Measurements from ENCODE around the gene VWDE.

Gene VWDE

GRCh38 chr7:12360948-12361347 is 42.7 kb downstream of the VWDE start:
- Histone ChIP-seq H3K4me3 (ENCODE audit: low read length) (no peak overlapping the region), H3K27me3 (ENCODE audit: control insufficient read depth, insufficient read depth, low read length) (no peaks in the 10 kb centered on the region), H3K9me3 (ENCODE audit: control insufficient read depth, low read length) (no peaks in the 10 kb centered on the region), H3K9ac (ENCODE audit: low read length) (no peak overlapping the region), H3K4me1 (ENCODE audit: control insufficient read depth, insufficient read depth, low read length) (no peaks in the 10 kb centered on the region), H3K36me3 (ENCODE audit: control insufficient read depth, insufficient read depth, low read length) (no peaks in the 10 kb centered on the region)

GRCh38 chr7:12358694-12359093 is 45.0 kb downstream of the VWDE start:
- H3K9ac ChIP-seq (ENCODE audit: low read length): no peak overlapping the region
- H3K4me3 ChIP-seq (ENCODE audit: low read length): no peak overlapping the region
- no peaks in the 10 kb centered on the region for H3K27me3 ChIP-seq (ENCODE audit: control insufficient read depth, insufficient read depth, low read length)
- no peaks in the 10 kb centered on the region for H3K9me3 ChIP-seq (ENCODE audit: control insufficient read depth, low read length)
- no peaks in the 10 kb centered on the region for H3K36me3 ChIP-seq (ENCODE audit: control insufficient read depth, insufficient read depth, low read length)
- no peaks in the 10 kb centered on the region for H3K4me1 ChIP-seq (ENCODE audit: control insufficient read depth, insufficient read depth, low read length)

GRCh38 chr7:12357508-12357907 is 46.2 kb downstream of the VWDE start:
- Histone ChIP-seq H3K27me3 (ENCODE audit: control insufficient read depth, insufficient read depth, low read length) (no peaks in the 10 kb centered on the region), H3K36me3 (ENCODE audit: control insufficient read depth, insufficient read depth, low read length) (no peaks in the 10 kb centered on the region), H3K9me3 (ENCODE audit: control insufficient read depth, low read length) (no peaks in the 10 kb centered on the region), H3K9ac (ENCODE audit: low read length) (no peak overlapping the region), H3K4me1 (ENCODE audit: control insufficient read depth, insufficient read depth, low read length) (no peaks in the 10 kb centered on the region), H3K4me3 (ENCODE audit: low read length) (no peak overlapping the region)

GRCh38 chr7:12351843-12352242 is 51.8 kb downstream of the VWDE start:
- Histone ChIP-seq H3K4me3 (ENCODE audit: low read length) (no peak overlapping the region), H3K27me3 (ENCODE audit: control insufficient read depth, insufficient read depth, low read length) (no peaks in the 10 kb centered on the region), H3K9ac (ENCODE audit: low read length) (no peak overlapping the region), H3K36me3 (ENCODE audit: control insufficient read depth, insufficient read depth, low read length) (no peaks in the 10 kb centered on the region), H3K9me3 (ENCODE audit: control insufficient read depth, low read length) (no peaks in the 10 kb centered on the region), H3K4me1 (ENCODE audit: control insufficient read depth, insufficient read depth, low read length) (no peaks in the 10 kb centered on the region)

- no peaks in the 10 kb centered on the region for H3K9me3 ChIP-seq (ENCODE audit: control insufficient read depth, low read length)
- no peak overlapping the region for H3K4me3 ChIP-seq (ENCODE audit: low read length)
- no peaks in the 10 kb centered on the region for H3K27me3 ChIP-seq (ENCODE audit: control insufficient read depth, insufficient read depth, low read length)
- no peaks in the 10 kb centered on the region for H3K4me1 ChIP-seq (ENCODE audit: control insufficient read depth, insufficient read depth, low read length)
- H3K9ac ChIP-seq (ENCODE audit: low read length): no peak overlapping the region
- no peaks in the 10 kb centered on the region for H3K36me3 ChIP-seq (ENCODE audit: control insufficient read depth, insufficient read depth, low read length)
These were observed 52.7 kb downstream of the VWDE start for GRCh38 chr7:12350971-12351370.

GRCh38 chr7:12337095-12337494 is 66.6 kb downstream of the VWDE start:
- Histone ChIP-seq H3K27me3 (ENCODE audit: control insufficient read depth, insufficient read depth, low read length) (no peaks in the 10 kb centered on the region), H3K9ac (ENCODE audit: low read length) (no peak overlapping the region), H3K4me1 (ENCODE audit: control insufficient read depth, insufficient read depth, low read length) (no peaks in the 10 kb centered on the region), H3K36me3 (ENCODE audit: control insufficient read depth, insufficient read depth, low read length) (no peaks in the 10 kb centered on the region), H3K4me3 (ENCODE audit: low read length) (no peak overlapping the region), H3K9me3 (ENCODE audit: control insufficient read depth, low read length) (no peaks in the 10 kb centered on the region)

GRCh38 chr7:12328888-12329770 is 74.5 kb downstream of the VWDE start:
- Histone ChIP-seq H3K9me3 (ENCODE audit: control insufficient read depth, low read length) (no peaks in the 10 kb centered on the region), H3K36me3 (ENCODE audit: control insufficient read depth, insufficient read depth, low read length) (no peaks in the 10 kb centered on the region), H3K4me1 (ENCODE audit: control insufficient read depth, insufficient read depth, low read length) (no peaks in the 10 kb centered on the region), H3K4me3 (ENCODE audit: low read length) (no peak overlapping the region), H3K9ac (ENCODE audit: low read length) (no peak overlapping the region), H3K27me3 (ENCODE audit: control insufficient read depth, insufficient read depth, low read length) (no peaks in the 10 kb centered on the region)

GRCh38 chr7:12327922-12328321 is 75.7 kb downstream of the VWDE start:
- Histone ChIP-seq H3K9ac (ENCODE audit: low read length) (no peak overlapping the region), H3K9me3 (ENCODE audit: control insufficient read depth, low read length) (no peaks in the 10 kb centered on the region), H3K4me3 (ENCODE audit: low read length) (no peak overlapping the region), H3K27me3 (ENCODE audit: control insufficient read depth, insufficient read depth, low read length) (no peaks in the 10 kb centered on the region), H3K4me1 (ENCODE audit: control insufficient read depth, insufficient read depth, low read length) (no peaks in the 10 kb centered on the region), H3K36me3 (ENCODE audit: control insufficient read depth, insufficient read depth, low read length) (no peaks in the 10 kb centered on the region)

- Histone ChIP-seq H3K27me3 (ENCODE audit: control insufficient read depth, insufficient read depth, low read length) (no peaks in the 10 kb centered on the region), H3K9me3 (ENCODE audit: control insufficient read depth, low read length) (no peaks in the 10 kb centered on the region), H3K9ac (ENCODE audit: low read length) (no peak overlapping the region), H3K4me3 (ENCODE audit: low read length) (no peak overlapping the region), H3K4me1 (ENCODE audit: control insufficient read depth, insufficient read depth, low read length) (no peaks in the 10 kb centered on the region), H3K36me3 (ENCODE audit: control insufficient read depth, insufficient read depth, low read length) (no peaks in the 10 kb centered on the region)
These were observed 78.0 kb downstream of the VWDE start for GRCh38 chr7:12325646-12326045.

GRCh38 chr7:12323415-12323814 is 80.2 kb downstream of the VWDE start:
- H3K36me3 ChIP-seq (ENCODE audit: control insufficient read depth, insufficient read depth, low read length): no peaks in the 10 kb centered on the region
- no peak overlapping the region for H3K4me3 ChIP-seq (ENCODE audit: low read length)
- no peaks in the 10 kb centered on the region for H3K27me3 ChIP-seq (ENCODE audit: control insufficient read depth, insufficient read depth, low read length)
- H3K9me3 ChIP-seq (ENCODE audit: control insufficient read depth, low read length): no peaks in the 10 kb centered on the region
- H3K4me1 ChIP-seq (ENCODE audit: control insufficient read depth, insufficient read depth, low read length): no peaks in the 10 kb centered on the region
- no peak overlapping the region for H3K9ac ChIP-seq (ENCODE audit: low read length)

- H3K36me3 ChIP-seq (ENCODE audit: control insufficient read depth, insufficient read depth, low read length): no peaks in the 10 kb centered on the region
- H3K27me3 ChIP-seq (ENCODE audit: control insufficient read depth, insufficient read depth, low read length): no peaks in the 10 kb centered on the region
- H3K4me1 ChIP-seq (ENCODE audit: control insufficient read depth, insufficient read depth, low read length): no peaks in the 10 kb centered on the region
- no peak overlapping the region for H3K9ac ChIP-seq (ENCODE audit: low read length)
- H3K4me3 ChIP-seq (ENCODE audit: low read length): no peak overlapping the region
- no peaks in the 10 kb centered on the region for H3K9me3 ChIP-seq (ENCODE audit: control insufficient read depth, low read length)
These were observed 80.8 kb downstream of the VWDE start for GRCh38 chr7:12322903-12323300.

GRCh38 chr7:12322284-12322902 is 81.3 kb downstream of the VWDE start:
- Histone ChIP-seq H3K4me3 (ENCODE audit: low read length) (no peak overlapping the region), H3K36me3 (ENCODE audit: control insufficient read depth, insufficient read depth, low read length) (no peaks in the 10 kb centered on the region), H3K27me3 (ENCODE audit: control insufficient read depth, insufficient read depth, low read length) (no peaks in the 10 kb centered on the region), H3K9me3 (ENCODE audit: control insufficient read depth, low read length) (no peaks in the 10 kb centered on the region), H3K4me1 (ENCODE audit: control insufficient read depth, insufficient read depth, low read length) (no peaks in the 10 kb centered on the region), H3K9ac (ENCODE audit: low read length) (no peak overlapping the region)
